Liver (tissue), 9 donors: ENCODE measurements around the gene WFDC2. TPM values are rescaled to one million over a fixed set of nuclear protein-coding genes. Genes with fewer than 3 reads are reported as not detected.
A peak's percentile ranks its signal among the peaks of the same experiment; 100 is the strongest.

Source experiments
- DNase-seq: peaks from one replicate; pipeline ENCODE4 v3.0.0-alpha.2; 2017; ENCODE audit warnings: low spot score
- H3K27ac ChIP-seq, 2 donors: one replicate each; pipeline ENCODE4 v1.7.0; 2013; ENCODE audit warnings: inconsistent platforms in 2 of 2, low read length in 2 of 2, control low read depth in 1 of 2, low read depth in 1 of 2, mild to moderate bottlenecking in 1 of 2
- H3K27me3 ChIP-seq, 4 donors: one replicate each; pipeline versions ENCODE4 v1.6.1 to v1.7.0; 2013; ENCODE audit warnings: low read length in 3 of 4, inconsistent platforms in 1 of 4, mild to moderate bottlenecking in 1 of 4, moderate library complexity in 1 of 4; ENCODE audit not compliant: control insufficient read depth in 4 of 4, insufficient read depth in 4 of 4
- H3K36me3 ChIP-seq, 4 donors: one replicate each; pipeline versions ENCODE4 v1.6.1 to v1.7.0; 2013; ENCODE audit warnings: low read length in 3 of 4, mild to moderate bottlenecking in 3 of 4, low read depth in 1 of 4, moderate library complexity in 1 of 4; ENCODE audit not compliant: control insufficient read depth in 4 of 4, insufficient read depth in 3 of 4
- H3K4me1 ChIP-seq, 4 donors: one replicate each; pipeline versions ENCODE4 v1.6.1 to v1.7.0; 2013; ENCODE audit warnings: low read length in 3 of 4, mild to moderate bottlenecking in 3 of 4, moderate library complexity in 1 of 4; ENCODE audit not compliant: control insufficient read depth in 4 of 4, insufficient read depth in 4 of 4
- H3K4me3 ChIP-seq, 3 donors: one replicate each; pipeline versions ENCODE4 v1.6.1 to v1.7.0; 2013; ENCODE audit warnings: low read length in 3 of 3, control low read depth in 1 of 3, low read depth in 1 of 3, mild to moderate bottlenecking in 1 of 3
- H3K9ac ChIP-seq, 2 donors: one replicate each; pipeline ENCODE4 v1.7.0; 2013; ENCODE audit warnings: low read length in 2 of 2, mild to moderate bottlenecking in 2 of 2, moderate library complexity in 2 of 2, control low read depth in 1 of 2, low read depth in 1 of 2
- H3K9me3 ChIP-seq, 4 donors: one replicate each; pipeline versions ENCODE4 v1.6.1 to v1.7.0; 2013; ENCODE audit warnings: low read length in 3 of 4; ENCODE audit not compliant: control insufficient read depth in 4 of 4
- ATF3 ChIP-seq: IDR thresholded peaks from 2 replicates; pipeline ENCODE4 v1.6.1; 2016; ENCODE audit warnings: antibody characterized with exemption
- FOXA1 ChIP-seq: IDR thresholded peaks from 2 replicates; pipeline ENCODE4 v1.6.1; 2016; ENCODE audit warnings: antibody characterized with exemption
- FOXA2 ChIP-seq: IDR thresholded peaks from 2 replicates; pipeline ENCODE4 v1.6.1; 2016; ENCODE audit warnings: antibody characterized with exemption
- GABPA ChIP-seq, 2 donors: IDR thresholded peaks in 1 of 2; conservative IDR thresholded peaks in 1 of 2; 2 replicates each; pipeline ENCODE4 v1.6.1; 2016; ENCODE audit warnings: antibody characterized with exemption in 2 of 2, mild to moderate bottlenecking in 1 of 2, moderate library complexity in 1 of 2
- HNF4A ChIP-seq, 2 donors: conservative IDR thresholded peaks; 2 replicates each; pipeline ENCODE4 v1.6.1; 2016; ENCODE audit warnings: antibody characterized with exemption in 2 of 2, mild to moderate bottlenecking in 2 of 2
- HNF4G ChIP-seq: IDR thresholded peaks from 2 replicates; pipeline ENCODE4 v1.6.1; 2016; ENCODE audit warnings: antibody characterized with exemption
- NR2F2 ChIP-seq: IDR thresholded peaks from 2 replicates; pipeline ENCODE4 v1.6.1; 2016; ENCODE audit warnings: antibody characterized with exemption
- SP1 ChIP-seq: IDR thresholded peaks from 2 replicates; pipeline ENCODE4 v1.6.1; 2018; ENCODE audit warnings: antibody characterized with exemption, mild to moderate bottlenecking
- TAF1 ChIP-seq: conservative IDR thresholded peaks from 2 replicates; pipeline ENCODE4 v1.6.1; 2016; ENCODE audit warnings: antibody characterized with exemption, mild to moderate bottlenecking
- YY1 ChIP-seq: IDR thresholded peaks from 2 replicates; pipeline ENCODE4 v1.6.1; 2016; ENCODE audit warnings: antibody characterized with exemption, mild to moderate bottlenecking
- ZBTB33 ChIP-seq: IDR thresholded peaks from 2 replicates; pipeline ENCODE4 v1.6.1; 2016; ENCODE audit warnings: antibody characterized with exemption
- WGBS: extraction: QIAGEN DNeasy Blood & Tissue Kit; methylation state at CpG from one replicate; pipeline ENCODE4 v1.1.7; 2013; 5-methylcytosine and 5-hydroxymethylcytosine counted together
- polyA plus RNA-seq, 2 donors: library from polyadenylated mRNA; stranded (reverse) in 1 of 2; unstranded in 1 of 2; fragments of 200-250 nt in 1 of 2; fragments of >200 nt in 1 of 2; fragmentation: Nextera tagmentation in 1 of 2; extraction: Ambion mirVana in 1 of 2; gene quantifications; one replicate each; pipeline versions ENCODE4 v1.2.1 to v1.2.3, GENCODE V29; 2013 to 2015
- total RNA-seq, 2 donors: library from RNA; depleted of rRNA; stranded (reverse); fragments of >200 nt; gene quantifications; one replicate each; pipeline ENCODE4 v1.2.3, GENCODE V29; 2014
- TF ChIP-seq, protein P1 (sequence below): IDR thresholded peaks from 2 replicates; pipeline ENCODE4 v1.6.1; 2016; ENCODE audit warnings: antibody characterized with exemption
- TF ChIP-seq, protein P2 (sequence below): IDR thresholded peaks from 2 replicates; pipeline ENCODE4 v1.6.1; 2016; ENCODE audit warnings: antibody characterized with exemption, mild to moderate bottlenecking
- TF ChIP-seq, protein P3 (sequence below): fragments of 150-350 bp; IDR thresholded peaks from 2 replicates; pipeline ENCODE4 v1.5.1; 2017; ENCODE audit warnings: improper control_type of control experiment, low read depth, low read length; ENCODE audit not compliant: missing input control
- donor health status: healthy.
- donor health status: healthy.
- donor health status: healthy.
- donor health status: healthy.
- donor health status: healthy.

Gene WFDC2
- total and polyA plus RNA-seq, 4 donors, result 1.3 to 1.8 TPM; not detected in 2

DNA sequence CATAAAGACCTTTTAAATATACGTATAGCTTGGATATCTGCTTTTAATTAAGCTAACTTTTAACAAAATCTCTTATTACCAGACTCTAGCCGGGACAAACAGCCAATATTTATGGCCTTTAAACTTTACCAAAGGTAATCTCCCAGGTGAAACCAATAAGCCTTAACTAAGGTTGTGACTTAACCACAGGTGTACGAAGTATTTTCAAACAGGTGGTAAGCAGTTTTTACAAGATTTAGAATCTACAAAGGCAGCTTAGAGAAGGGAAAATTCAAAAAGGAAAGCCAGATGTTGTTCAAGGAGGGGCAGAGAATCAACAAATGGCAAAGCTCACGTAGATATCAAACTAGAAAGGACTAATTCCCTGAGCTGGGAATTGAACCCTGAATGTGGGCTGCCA, 15.8 kb downstream of the WFDC2 start:
- H3K4me3 ChIP-seq, result no peak overlapping the region
- no peak overlapping the region for H3K9ac ChIP-seq
- peaks cover 0 to 3% (median 0%) of the 10 kb centered on the region in 4 donors for H3K27me3 ChIP-seq
- DNase-seq, result no peak
- 47% methylated on average over 4 of the region's 4 CpGs for WGBS
- H3K9me3 ChIP-seq, result no peaks in the 10 kb centered on the region
- TF ChIP-seq HNF4G (no peak), YY1 (no peak), FOXA1 (no peak), HNF4A (conservative IDR thresholded peaks at IDR 0.05) (no peak), TAF1 (no peak), FOXA2 (no peak), SP1 (no peak), ZBTB33 (no peak), ATF3 (no peak), GABPA (IDR thresholded peaks at IDR 0.05 in 1 of 2, conservative IDR thresholded peaks at IDR 0.05 in 1 of 2) (no peak), NR2F2 (no peak)
- TF ChIP-seq, protein P1, sequence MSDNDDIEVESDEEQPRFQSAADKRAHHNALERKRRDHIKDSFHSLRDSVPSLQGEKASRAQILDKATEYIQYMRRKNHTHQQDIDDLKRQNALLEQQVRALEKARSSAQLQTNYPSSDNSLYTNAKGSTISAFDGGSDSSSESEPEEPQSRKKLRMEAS, result no peak
- TF ChIP-seq, protein P2, sequence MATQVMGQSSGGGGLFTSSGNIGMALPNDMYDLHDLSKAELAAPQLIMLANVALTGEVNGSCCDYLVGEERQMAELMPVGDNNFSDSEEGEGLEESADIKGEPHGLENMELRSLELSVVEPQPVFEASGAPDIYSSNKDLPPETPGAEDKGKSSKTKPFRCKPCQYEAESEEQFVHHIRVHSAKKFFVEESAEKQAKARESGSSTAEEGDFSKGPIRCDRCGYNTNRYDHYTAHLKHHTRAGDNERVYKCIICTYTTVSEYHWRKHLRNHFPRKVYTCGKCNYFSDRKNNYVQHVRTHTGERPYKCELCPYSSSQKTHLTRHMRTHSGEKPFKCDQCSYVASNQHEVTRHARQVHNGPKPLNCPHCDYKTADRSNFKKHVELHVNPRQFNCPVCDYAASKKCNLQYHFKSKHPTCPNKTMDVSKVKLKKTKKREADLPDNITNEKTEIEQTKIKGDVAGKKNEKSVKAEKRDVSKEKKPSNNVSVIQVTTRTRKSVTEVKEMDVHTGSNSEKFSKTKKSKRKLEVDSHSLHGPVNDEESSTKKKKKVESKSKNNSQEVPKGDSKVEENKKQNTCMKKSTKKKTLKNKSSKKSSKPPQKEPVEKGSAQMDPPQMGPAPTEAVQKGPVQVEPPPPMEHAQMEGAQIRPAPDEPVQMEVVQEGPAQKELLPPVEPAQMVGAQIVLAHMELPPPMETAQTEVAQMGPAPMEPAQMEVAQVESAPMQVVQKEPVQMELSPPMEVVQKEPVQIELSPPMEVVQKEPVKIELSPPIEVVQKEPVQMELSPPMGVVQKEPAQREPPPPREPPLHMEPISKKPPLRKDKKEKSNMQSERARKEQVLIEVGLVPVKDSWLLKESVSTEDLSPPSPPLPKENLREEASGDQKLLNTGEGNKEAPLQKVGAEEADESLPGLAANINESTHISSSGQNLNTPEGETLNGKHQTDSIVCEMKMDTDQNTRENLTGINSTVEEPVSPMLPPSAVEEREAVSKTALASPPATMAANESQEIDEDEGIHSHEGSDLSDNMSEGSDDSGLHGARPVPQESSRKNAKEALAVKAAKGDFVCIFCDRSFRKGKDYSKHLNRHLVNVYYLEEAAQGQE, result no peak
- TF ChIP-seq, protein P3, sequence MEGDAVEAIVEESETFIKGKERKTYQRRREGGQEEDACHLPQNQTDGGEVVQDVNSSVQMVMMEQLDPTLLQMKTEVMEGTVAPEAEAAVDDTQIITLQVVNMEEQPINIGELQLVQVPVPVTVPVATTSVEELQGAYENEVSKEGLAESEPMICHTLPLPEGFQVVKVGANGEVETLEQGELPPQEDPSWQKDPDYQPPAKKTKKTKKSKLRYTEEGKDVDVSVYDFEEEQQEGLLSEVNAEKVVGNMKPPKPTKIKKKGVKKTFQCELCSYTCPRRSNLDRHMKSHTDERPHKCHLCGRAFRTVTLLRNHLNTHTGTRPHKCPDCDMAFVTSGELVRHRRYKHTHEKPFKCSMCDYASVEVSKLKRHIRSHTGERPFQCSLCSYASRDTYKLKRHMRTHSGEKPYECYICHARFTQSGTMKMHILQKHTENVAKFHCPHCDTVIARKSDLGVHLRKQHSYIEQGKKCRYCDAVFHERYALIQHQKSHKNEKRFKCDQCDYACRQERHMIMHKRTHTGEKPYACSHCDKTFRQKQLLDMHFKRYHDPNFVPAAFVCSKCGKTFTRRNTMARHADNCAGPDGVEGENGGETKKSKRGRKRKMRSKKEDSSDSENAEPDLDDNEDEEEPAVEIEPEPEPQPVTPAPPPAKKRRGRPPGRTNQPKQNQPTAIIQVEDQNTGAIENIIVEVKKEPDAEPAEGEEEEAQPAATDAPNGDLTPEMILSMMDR, result no peak
- no peak overlapping the region for H3K27ac ChIP-seq
- H3K4me1 ChIP-seq, result no peaks in the 10 kb centered on the region
- H3K36me3 ChIP-seq, result no peaks in the 10 kb centered on the region

DNA sequence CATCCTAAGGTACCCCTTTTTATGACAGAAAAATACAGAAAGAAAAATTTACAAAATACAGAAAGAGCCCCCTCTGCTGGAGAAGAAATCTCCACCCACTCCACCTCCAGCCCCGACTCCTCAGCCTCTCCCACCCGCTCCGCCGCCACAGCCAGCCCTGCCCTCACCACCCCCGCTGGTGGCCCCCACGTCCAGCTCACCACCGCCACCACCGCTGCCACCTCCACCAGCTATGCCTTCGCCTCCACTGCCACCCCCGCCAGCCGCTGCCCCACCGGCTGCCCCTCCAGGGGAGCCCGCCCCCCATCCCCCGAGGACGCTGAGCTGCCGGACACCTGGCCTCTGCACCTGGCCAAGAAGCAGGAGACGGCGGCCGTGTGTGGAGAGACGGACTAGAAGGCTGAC, 17.7 kb downstream of the WFDC2 start:
- DNase-seq, result no peak
- TF ChIP-seq, protein P3, result peak; percentile 2
- no peak for TF ChIP-seq YY1

More for the DNA sequence above, 17.7 kb downstream of the WFDC2 start:
- 33% methylated on average over 20 of the region's 20 CpGs for WGBS
- H3K4me1 ChIP-seq, result no peaks in the 10 kb centered on the region
- H3K9me3 ChIP-seq, result no peaks in the 10 kb centered on the region
- no peak overlapping the region for H3K9ac ChIP-seq
- H3K4me3 ChIP-seq, result no peak overlapping the region
- H3K36me3 ChIP-seq, result no peaks in the 10 kb centered on the region
- no peak overlapping the region for H3K27ac ChIP-seq
- no peaks in the 10 kb centered on the region for H3K27me3 ChIP-seq
